Activated CD4-positive, alpha-beta T cell treated with anti-CD3 and anti-CD28 coated beads, Interleukin-2, amount 50 U/mL, for 48 hours (primary cell): ENCODE measurements around the gene CTU2.

Experiments used
- DNase-seq, 2 experiments: peaks; one replicate each; pipeline ENCODE4 v3.0.0-alpha.2; 2020

Gene CTU2

GRCh38 chr16:88764080-88764479 is 57.8 kb downstream of the CTU2 start:
- DNase-seq: no peak

GRCh38 chr16:88764913-88765349 is 58.6 kb downstream of the CTU2 start:
- DNase-seq: no peak
